A549 (cell line): ENCODE data around the gene CXCR2. TPM values are rescaled to one million over a fixed set of nuclear protein-coding genes. Genes with fewer than 3 reads are reported as not detected.

Source experiments
- ATAC-seq, 2 experiments: fragments of 200-7000 bp in 1 of 2; fragments of >200 bp in 1 of 2; cut with Nextera tagmentation in 1 of 2; cut with Tn5 transposase in 1 of 2; 3 replicates each; pipeline versions ENCODE4 v1.8.0 to v1.9.1; 2018 to 2020; ENCODE audit warnings: mild to moderate bottlenecking in 1 of 2, moderate library complexity in 1 of 2
- CTCF ChIA-PET: fragments of 300-600 bp; sonication (Branson Sonifier 250); formaldehyde crosslinking; extraction: SDS; loops from one replicate; lab custom pipeline; 2021; ENCODE audit warnings: antibody characterized with exemption, inconsistent platforms; lab: Yijun Ruan, JAX
- POLR2A ChIA-PET: fragments of 350-600 bp; formaldehyde crosslinking; extraction: SDS; loops from one replicate; lab custom pipeline; 2021; ENCODE audit warnings: antibody characterized with exemption, inconsistent platforms; lab: Yijun Ruan, JAX
- DNase-seq, 2 experiments: peaks; one replicate each; pipeline versions ENCODE4 v3.0.0 to v3.0.0-alpha.2; 2011 to 2016; ENCODE audit warnings: low read depth in 1 of 2, low spot score in 1 of 2
- FAIRE-seq: peaks from 2 replicates; lab custom pipeline; 2011; peaks lifted over from hg19 to GRCh38; lab: Jason Lieb, UNC
- H3K27ac ChIP-seq, 2 experiments: fragments of >200 bp; sonication (Bioruptor Twin); formaldehyde crosslinking; 3 replicates each; pipeline ENCODE4 v1.5.1; 2016 to 2017
- H3K4me1 ChIP-seq: fragments of >200 bp; sonication (Bioruptor Twin); formaldehyde crosslinking; 3 replicates; pipeline ENCODE4 v1.6.1; 2016
- H3K4me2 ChIP-seq: fragments of >200 bp; sonication (Bioruptor Twin); formaldehyde crosslinking; 3 replicates; pipeline ENCODE4 v1.6.1; 2016
- H3K4me3 ChIP-seq: fragments of >200 bp; sonication (Bioruptor Twin); formaldehyde crosslinking; 3 replicates; pipeline ENCODE4 v1.5.1; 2016
- H3K9me3 ChIP-seq: fragments of >200 bp; sonication (Bioruptor Twin); formaldehyde crosslinking; 3 replicates; pipeline ENCODE4 v1.6.1; 2016
- EHMT2 ChIP-seq: fragments of 200-600 bp; sonication (generic); IDR thresholded peaks from 2 replicates; pipeline ENCODE4 v1.6.1; 2016; ENCODE audit warnings: antibody characterized with exemption, low read depth, mild to moderate bottlenecking, moderate library complexity
- FOSL2 ChIP-seq, 2 experiments: fragments of 450-650 bp in 1 of 2; fragments of >200 bp in 1 of 2; sonication (Bioruptor Twin) in 1 of 2; formaldehyde crosslinking; IDR thresholded peaks; 2 replicates each; pipeline versions ENCODE4 v1.5.0 to v1.6.1; 2016 to 2020; ENCODE audit warnings: mild to moderate bottlenecking in 1 of 2, moderate library complexity in 1 of 2
- HDAC2 ChIP-seq: fragments of 200-600 bp; sonication (generic); IDR thresholded peaks from 2 replicates; pipeline ENCODE4 v1.6.1; 2016
- HOXB5 ChIP-seq: fragments of 250-450 bp; sonication (Bioruptor Pico); IDR thresholded peaks from 2 replicates; pipeline ENCODE4 v1.5.0; 2020; ENCODE audit warnings: mild to moderate bottlenecking, moderate library complexity
- JUNB ChIP-seq: fragments of >200 bp; sonication (Bioruptor Twin); formaldehyde crosslinking; IDR thresholded peaks from 2 replicates; pipeline ENCODE4 v1.6.1; 2016
- KDM1A ChIP-seq: fragments of 200-600 bp; sonication (generic); IDR thresholded peaks from 2 replicates; pipeline ENCODE4 v1.6.1; 2016; ENCODE audit warnings: low read depth, mild to moderate bottlenecking
- MAZ ChIP-seq: fragments of 150-350 bp; IDR thresholded peaks from 2 replicates; pipeline ENCODE4 v1.6.1; 2014; ENCODE audit warnings: antibody characterized with exemption, low read depth, low read length, borderline replicate concordance
- MYC ChIP-seq: IDR thresholded peaks from 2 replicates; pipeline ENCODE4 v1.6.1; 2012; ENCODE audit warnings: mild to moderate bottlenecking, inconsistent platforms, low read length, improper control_type of control experiment, borderline replicate concordance
- NFE2L2 ChIP-seq: fragments of 150-350 bp; conservative IDR thresholded peaks from 2 replicates; pipeline ENCODE4 v1.6.1; 2014; ENCODE audit warnings: low read length
- PHF8 ChIP-seq: fragments of 200-600 bp; sonication (generic); IDR thresholded peaks from 2 replicates; pipeline ENCODE4 v1.6.1; 2016; ENCODE audit warnings: low read depth, mild to moderate bottlenecking, antibody characterized with exemption, moderate library complexity, borderline replicate concordance
- POLR2AphosphoS2 ChIP-seq: conservative IDR thresholded peaks from 2 replicates; pipeline ENCODE4 v1.6.1; 2012; ENCODE audit warnings: low read length, improper control_type of control experiment, inconsistent platforms
- RARB ChIP-seq: fragments of 250-450 bp; sonication (Bioruptor Pico); IDR thresholded peaks from 2 replicates; pipeline ENCODE4 v1.8.0; 2021; ENCODE audit warnings: mild to moderate bottlenecking, moderate library complexity
- SMC3 ChIP-seq: fragments of >200 bp; sonication (Bioruptor Twin); formaldehyde crosslinking; IDR thresholded peaks from 3 replicates; pipeline ENCODE4 v1.6.1; 2018; ENCODE audit warnings: inconsistent platforms
- TP53 ChIP-seq: fragments of 250-450 bp; sonication (Bioruptor Pico); IDR thresholded peaks from 2 replicates; pipeline ENCODE4 v1.5.0; 2021; ENCODE audit warnings: mild to moderate bottlenecking, moderate library complexity
- ZFP36 ChIP-seq: fragments of 450-650 bp; IDR thresholded peaks from 2 replicates; pipeline ENCODE4 v1.6.1; 2014; ENCODE audit warnings: borderline replicate concordance; ENCODE audit not compliant: partially characterized antibody
- WGBS: methylation state at CpG from one replicate; pipeline ENCODE4 v1.1.6; 2017; ENCODE audit errors: missing lambda C conversion rate; 5-methylcytosine and 5-hydroxymethylcytosine counted together
- polyA minus RNA-seq: library from RNA; depleted of rRNA, polyadenylated mRNA; stranded (reverse); fragments of >200 nt; gene quantifications from 2 replicates; pipeline ENCODE4 v1.2.3, GENCODE V29; 2011; rRNA and poly(A)+ RNA removed
- polyA plus RNA-seq, 4 experiments: library from polyadenylated mRNA; depleted of rRNA in 3 of 4; stranded (reverse); fragments of >200 nt; fragmentation: RNase III in 1 of 4; extraction: RNeasy Plus Mini Kit Qiagen cat#74134 plus additional on column Dnase treatment in 1 of 4; gene quantifications; 2 replicates in 3 of 4; 3 replicates in 1 of 4; pipeline ENCODE4 v1.2.3, GENCODE V29; 2011 to 2017
- TF ChIP-seq, protein P1 (sequence below): IDR thresholded peaks from 2 replicates; pipeline ENCODE4 v1.6.1; 2012
- TF ChIP-seq, protein P2 (sequence below): fragments of 450-650 bp; IDR thresholded peaks from 2 replicates; pipeline ENCODE4 v1.6.1; 2014; ENCODE audit warnings: antibody characterized with exemption
- TF ChIP-seq, protein P3 (sequence below): IDR thresholded peaks from 2 replicates; pipeline ENCODE4 v1.6.1; 2012
- TF ChIP-seq, protein P4 (sequence below): fragments of 250-450 bp; sonication (Bioruptor Pico); IDR thresholded peaks from 2 replicates; pipeline ENCODE4 v1.5.0; 2021; ENCODE audit warnings: mild to moderate bottlenecking, moderate library complexity, borderline replicate concordance

The CXCR2 gene
- 0.08 TPM in 1 of 2 replicates, not detected in the other for polyA plus RNA-seq (2011; rRNA removed)
- not detected in 2 replicates for polyA plus RNA-seq (2012; cell fraction: cytosol; rRNA removed)
- polyA plus RNA-seq (2012; cell fraction: nucleus; rRNA removed), result not detected in 2 replicates
- polyA plus RNA-seq (2017; fragmentation: RNase III; extraction: RNeasy Plus Mini Kit Qiagen cat#74134 plus additional on column Dnase treatment), result not detected in 3 replicates
- not detected in 2 replicates for polyA minus RNA-seq

DNA sequence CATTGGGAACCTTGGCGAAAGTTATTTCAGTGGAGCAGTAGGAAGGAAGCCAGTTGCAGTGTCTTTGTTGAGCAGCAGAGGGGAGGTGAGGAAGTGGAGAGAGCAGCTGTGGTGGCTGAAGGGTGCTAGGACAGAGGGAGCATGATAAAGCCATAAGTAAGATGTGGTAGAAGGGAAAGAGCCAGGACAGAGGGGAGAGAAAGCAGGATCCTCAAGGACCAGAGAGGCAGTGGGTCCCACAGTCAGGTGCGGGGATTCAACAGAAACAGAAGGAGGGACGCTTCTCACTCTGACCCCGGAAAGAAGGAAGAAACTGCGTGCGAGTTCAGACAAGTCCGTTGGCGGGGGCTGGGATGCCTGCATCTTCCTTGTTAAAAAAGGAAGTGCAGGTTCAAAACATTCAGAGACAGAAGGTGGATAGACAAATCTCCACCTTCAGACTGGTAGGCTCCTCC, at the start of gene CXCR2:
Gene CXCR2, plus strand, starts transcription at position 403 of the 455 bp plus-strand sequence. CDS start 8,774 bp downstream, outside the sequence.
- CTCF ChIA-PET, result no interaction called here
- Histone ChIP-seq H3K4me3 (no peak within 1 kb of the TSS), H3K9me3 (no peaks in the 10 kb centered on the region), H3K27ac (no peak within 1 kb of the TSS), H3K4me2 (no peak within 1 kb of the TSS), H3K4me1 (no peaks in the 10 kb centered on the region)
- FAIRE-seq (no peak), DNase-seq (no peak), ATAC-seq (peak; percentile 52; a peak in 3 of 6 replicates)
- 74% methylated on average over 8 of the region's 8 CpGs for WGBS
- POLR2A ChIA-PET, result no interaction called here
- TF ChIP-seq POLR2AphosphoS2, result no peak
- no peak for TF ChIP-seq SMC3
- no peak for TF ChIP-seq NFE2L2
- TF ChIP-seq, protein P1, sequence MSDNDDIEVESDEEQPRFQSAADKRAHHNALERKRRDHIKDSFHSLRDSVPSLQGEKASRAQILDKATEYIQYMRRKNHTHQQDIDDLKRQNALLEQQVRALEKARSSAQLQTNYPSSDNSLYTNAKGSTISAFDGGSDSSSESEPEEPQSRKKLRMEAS, result no peak
- TF ChIP-seq, protein P2, sequence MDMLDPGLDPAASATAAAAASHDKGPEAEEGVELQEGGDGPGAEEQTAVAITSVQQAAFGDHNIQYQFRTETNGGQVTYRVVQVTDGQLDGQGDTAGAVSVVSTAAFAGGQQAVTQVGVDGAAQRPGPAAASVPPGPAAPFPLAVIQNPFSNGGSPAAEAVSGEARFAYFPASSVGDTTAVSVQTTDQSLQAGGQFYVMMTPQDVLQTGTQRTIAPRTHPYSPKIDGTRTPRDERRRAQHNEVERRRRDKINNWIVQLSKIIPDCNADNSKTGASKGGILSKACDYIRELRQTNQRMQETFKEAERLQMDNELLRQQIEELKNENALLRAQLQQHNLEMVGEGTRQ, result no peak
- TF ChIP-seq MYC, result no peak
- TF ChIP-seq RARB (CRISPR knock-in tag), result no peak
- TF ChIP-seq, protein P3, sequence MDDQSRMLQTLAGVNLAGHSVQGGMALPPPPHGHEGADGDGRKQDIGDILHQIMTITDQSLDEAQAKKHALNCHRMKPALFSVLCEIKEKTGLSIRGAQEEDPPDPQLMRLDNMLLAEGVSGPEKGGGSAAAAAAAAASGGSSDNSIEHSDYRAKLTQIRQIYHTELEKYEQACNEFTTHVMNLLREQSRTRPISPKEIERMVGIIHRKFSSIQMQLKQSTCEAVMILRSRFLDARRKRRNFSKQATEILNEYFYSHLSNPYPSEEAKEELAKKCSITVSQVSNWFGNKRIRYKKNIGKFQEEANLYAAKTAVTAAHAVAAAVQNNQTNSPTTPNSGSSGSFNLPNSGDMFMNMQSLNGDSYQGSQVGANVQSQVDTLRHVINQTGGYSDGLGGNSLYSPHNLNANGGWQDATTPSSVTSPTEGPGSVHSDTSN, result no peak
- no peak for TF ChIP-seq KDM1A
- no peak for TF ChIP-seq HDAC2
- TF ChIP-seq, protein P4, sequence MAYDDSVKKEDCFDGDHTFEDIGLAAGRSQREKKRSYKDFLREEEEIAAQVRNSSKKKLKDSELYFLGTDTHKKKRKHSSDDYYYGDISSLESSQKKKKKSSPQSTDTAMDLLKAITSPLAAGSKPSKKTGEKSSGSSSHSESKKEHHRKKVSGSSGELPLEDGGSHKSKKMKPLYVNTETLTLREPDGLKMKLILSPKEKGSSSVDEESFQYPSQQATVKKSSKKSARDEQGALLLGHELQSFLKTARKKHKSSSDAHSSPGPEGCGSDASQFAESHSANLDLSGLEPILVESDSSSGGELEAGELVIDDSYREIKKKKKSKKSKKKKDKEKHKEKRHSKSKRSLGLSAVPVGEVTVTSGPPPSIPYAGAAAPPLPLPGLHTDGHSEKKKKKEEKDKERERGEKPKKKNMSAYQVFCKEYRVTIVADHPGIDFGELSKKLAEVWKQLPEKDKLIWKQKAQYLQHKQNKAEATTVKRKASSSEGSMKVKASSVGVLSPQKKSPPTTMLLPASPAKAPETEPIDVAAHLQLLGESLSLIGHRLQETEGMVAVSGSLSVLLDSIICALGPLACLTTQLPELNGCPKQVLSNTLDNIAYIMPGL (CRISPR knock-in tag), result no peak
- no peak for TF ChIP-seq MAZ
- no peak for TF ChIP-seq TP53
- no peak for TF ChIP-seq FOSL2 (IDR thresholded peaks at IDR 0.05)
- no peak for TF ChIP-seq FOSL2 (CRISPR knock-in tag; IDR thresholded peaks at IDR 0.05)
- TF ChIP-seq PHF8, result no peak
- TF ChIP-seq HOXB5 (CRISPR knock-in tag), result no peak

DNA sequence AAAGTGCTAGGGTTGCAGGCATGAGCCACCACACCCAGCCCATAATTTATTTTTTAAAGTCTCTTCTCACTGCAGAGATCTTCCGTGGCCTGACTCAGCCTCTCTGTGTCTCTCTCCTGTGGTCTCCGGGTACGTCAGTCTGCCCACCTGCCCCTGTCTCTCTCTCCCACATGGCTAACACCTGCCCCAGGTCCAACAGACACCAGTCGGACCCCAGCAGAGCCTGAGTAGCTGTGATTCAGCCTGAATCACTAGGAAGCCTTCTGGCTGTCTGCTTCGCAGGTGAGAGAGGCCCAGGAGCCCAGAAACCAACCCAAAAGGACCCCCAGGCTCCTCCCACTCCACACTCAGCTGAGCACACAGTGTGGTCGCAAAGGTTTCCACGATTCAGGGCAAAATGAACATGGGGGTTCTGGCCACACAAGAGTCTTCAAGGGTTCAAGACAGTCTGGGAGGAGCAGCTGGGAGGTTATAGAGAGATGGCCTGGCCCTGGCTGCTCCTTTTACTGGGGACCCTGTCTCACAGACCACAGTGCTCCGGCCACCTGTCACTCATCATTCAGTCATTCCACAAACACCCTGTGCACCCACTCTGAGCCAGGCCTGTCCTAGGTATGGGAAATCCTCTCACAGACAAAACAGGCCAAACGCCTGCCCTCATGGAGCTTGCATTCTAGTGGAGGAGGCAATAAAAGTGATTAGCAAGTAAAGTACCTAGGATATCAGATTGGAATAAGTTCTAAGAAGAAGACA, 48.2 kb upstream of the CXCR2 start:
- TF ChIP-seq, protein P1, result no peak
- TF ChIP-seq NFE2L2 (no peak), JUNB (no peak), FOSL2 (IDR thresholded peaks at IDR 0.05) (no peak), FOSL2 (CRISPR knock-in tag; IDR thresholded peaks at IDR 0.05) (no peak), EHMT2 (no peak), KDM1A (no peak), HOXB5 (CRISPR knock-in tag) (no peak), ZFP36 (no peak)
- DNase-seq (no peak), ATAC-seq (no peak), FAIRE-seq (no peak)
- WGBS, result 58% methylated on average over 9 of the region's 9 CpGs
- Histone ChIP-seq H3K27ac (no peak overlapping the region), H3K4me2 (no peak overlapping the region), H3K4me3 (no peak overlapping the region), H3K9me3 (no peaks in the 10 kb centered on the region), H3K4me1 (no peaks in the 10 kb centered on the region)
- POLR2A ChIA-PET, result no interaction called here
- CTCF ChIA-PET, result interaction anchor here (1.2 to 16.7 kb wide), 4 partner anchors 9 to 289 kb away, joined by 3 to 177 read pairs (median 11); partner anchors contain the start of gene RUFY4
